Measurements from ENCODE around the gene STK38L.
"Not testable (repeated sequence)": the region's sequence is repeated elsewhere in the genome, so short reads cannot be mapped to it uniquely, and the experiment has no call there.

STK38L gene

GRCh38 chr12:27229367-27229766, 14.7 kb upstream of the STK38L start:
- DNase-seq = no peak

- not testable (repeated sequence) for DNase-seq
Observed at GRCh38 chr12:27231374-27231773, 12.7 kb upstream of the STK38L start.

GRCh38 chr12:27233814-27234213, 10.3 kb upstream of the STK38L start:
- DNase-seq = peak; percentile 7

GRCh38 chr12:27236498-27236897, 7.6 kb upstream of the STK38L start:
- no peak for DNase-seq

- no peak for DNase-seq
Observed at GRCh38 chr12:27237790-27238771, 6.0 kb upstream of the STK38L start.

GRCh38 chr12:27243006-27243405, 1.1 kb upstream of the STK38L start:
- DNase-seq = no peak

- no peak for DNase-seq
Observed at GRCh38 chr12:27244689-27245488, 803 bp downstream of the STK38L start.

- DNase-seq = no peak
Observed at GRCh38 chr12:27246141-27246540, 2.1 kb downstream of the STK38L start.

- DNase-seq = no peak
Observed at GRCh38 chr12:27246774-27247173, 2.7 kb downstream of the STK38L start.

- DNase-seq = no peak
Observed at GRCh38 chr12:27252934-27253333, 8.8 kb downstream of the STK38L start.

- no peak for DNase-seq
Observed at GRCh38 chr12:27253347-27253746, 9.3 kb downstream of the STK38L start.

- no peak for DNase-seq
Observed at GRCh38 chr12:27255806-27256205, 11.7 kb downstream of the STK38L start.

GRCh38 chr12:27257104-27257843, 13.2 kb downstream of the STK38L start:
- DNase-seq = no peak

GRCh38 chr12:27260746-27261145, 16.7 kb downstream of the STK38L start:
- DNase-seq = no peak

- DNase-seq = no peak
Observed at GRCh38 chr12:27261866-27262265, 17.8 kb downstream of the STK38L start.

GRCh38 chr12:27270148-27270547, 26.1 kb downstream of the STK38L start:
- DNase-seq = no peak

- DNase-seq = no peak
Observed at GRCh38 chr12:27271206-27271605, 27.1 kb downstream of the STK38L start.

GRCh38 chr12:27272373-27273028, 28.4 kb downstream of the STK38L start:
- no peak for DNase-seq

- no peak for DNase-seq
Observed at GRCh38 chr12:27273114-27273513, 29.0 kb downstream of the STK38L start.

- DNase-seq = no peak
Observed at GRCh38 chr12:27274706-27275105, 30.6 kb downstream of the STK38L start.

- DNase-seq = no peak
Observed at GRCh38 chr12:27276275-27276674, 32.2 kb downstream of the STK38L start.

- DNase-seq = peak; percentile 53
Observed at GRCh38 chr12:27277846-27278260, 33.8 kb downstream of the STK38L start.

- DNase-seq = no peak
Observed at GRCh38 chr12:27279826-27280225, 35.7 kb downstream of the STK38L start.
